Measurements from ENCODE around the gene ATP5MC2.

ATP5MC2 gene

GRCh38 chr12:53706080-53706479, 30.2 kb upstream of the ATP5MC2 start:
- Histone ChIP-seq H3K36me3 (ENCODE audit: insufficient read depth, low read length) (no peaks in the 10 kb centered on the region), H3K4me2 (ENCODE audit: low read length) (no peak overlapping the region), H3K9me3 (replicated peaks; ENCODE audit: low read length) (no peaks in the 10 kb centered on the region), H3K4me1 (ENCODE audit: control insufficient read depth, insufficient read depth, low read length) (no peaks in the 10 kb centered on the region), H3K4me3 (ENCODE audit: low read length) (no peak overlapping the region), H3K27me3 (ENCODE audit: control insufficient read depth, insufficient read depth, low read length) (peaks cover 70% of the 10 kb centered on the region), H3K9ac (ENCODE audit: low read depth, low read length) (no peak overlapping the region)

- Histone ChIP-seq H3K4me3 (ENCODE audit: low read length) (no peak overlapping the region), H3K9me3 (replicated peaks; ENCODE audit: low read length) (no peaks in the 10 kb centered on the region), H3K36me3 (ENCODE audit: insufficient read depth, low read length) (no peaks in the 10 kb centered on the region), H3K27me3 (ENCODE audit: control insufficient read depth, insufficient read depth, low read length) (peaks cover 74% of the 10 kb centered on the region), H3K9ac (ENCODE audit: low read depth, low read length) (no peak overlapping the region), H3K4me2 (ENCODE audit: low read length) (no peak overlapping the region), H3K4me1 (ENCODE audit: control insufficient read depth, insufficient read depth, low read length) (no peaks in the 10 kb centered on the region)
These were observed 27.9 kb upstream of the ATP5MC2 start for GRCh38 chr12:53703756-53704155.

GRCh38 chr12:53701518-53702264, 25.8 kb upstream of the ATP5MC2 start:
- Histone ChIP-seq H3K4me1 (ENCODE audit: control insufficient read depth, insufficient read depth, low read length) (no peaks in the 10 kb centered on the region), H3K4me3 (ENCODE audit: low read length) (no peak overlapping the region), H3K9me3 (replicated peaks; ENCODE audit: low read length) (no peaks in the 10 kb centered on the region), H3K9ac (ENCODE audit: low read depth, low read length) (no peak overlapping the region), H3K36me3 (ENCODE audit: insufficient read depth, low read length) (no peaks in the 10 kb centered on the region), H3K27me3 (ENCODE audit: control insufficient read depth, insufficient read depth, low read length) (peaks cover 70% of the 10 kb centered on the region), H3K4me2 (ENCODE audit: low read length) (no peak overlapping the region)

- no peaks in the 10 kb centered on the region for H3K36me3 ChIP-seq (ENCODE audit: insufficient read depth, low read length)
- no peak overlapping the region for H3K4me2 ChIP-seq (ENCODE audit: low read length)
- H3K9me3 ChIP-seq (replicated peaks; ENCODE audit: low read length): no peaks in the 10 kb centered on the region
- no peak overlapping the region for H3K9ac ChIP-seq (ENCODE audit: low read depth, low read length)
- H3K4me1 ChIP-seq (ENCODE audit: control insufficient read depth, insufficient read depth, low read length): peaks cover 7% of the 10 kb centered on the region
- H3K27me3 ChIP-seq (ENCODE audit: control insufficient read depth, insufficient read depth, low read length): peaks cover 62% of the 10 kb centered on the region
- H3K4me3 ChIP-seq (ENCODE audit: low read length): no peak overlapping the region
These were observed 24.7 kb upstream of the ATP5MC2 start for GRCh38 chr12:53700567-53700966.

GRCh38 chr12:53699678-53700025, 23.8 kb upstream of the ATP5MC2 start:
- no peaks in the 10 kb centered on the region for H3K9me3 ChIP-seq (replicated peaks; ENCODE audit: low read length)
- no peak overlapping the region for H3K4me2 ChIP-seq (ENCODE audit: low read length)
- peaks cover 69% of the 10 kb centered on the region for H3K27me3 ChIP-seq (ENCODE audit: control insufficient read depth, insufficient read depth, low read length)
- H3K4me1 ChIP-seq (ENCODE audit: control insufficient read depth, insufficient read depth, low read length): peaks cover 8% of the 10 kb centered on the region
- H3K36me3 ChIP-seq (ENCODE audit: insufficient read depth, low read length): no peaks in the 10 kb centered on the region
- no peak overlapping the region for H3K9ac ChIP-seq (ENCODE audit: low read depth, low read length)
- no peak overlapping the region for H3K4me3 ChIP-seq (ENCODE audit: low read length)

- H3K9ac ChIP-seq (ENCODE audit: low read depth, low read length): no peak overlapping the region
- no peaks in the 10 kb centered on the region for H3K9me3 ChIP-seq (replicated peaks; ENCODE audit: low read length)
- H3K36me3 ChIP-seq (ENCODE audit: insufficient read depth, low read length): no peaks in the 10 kb centered on the region
- H3K27me3 ChIP-seq (ENCODE audit: control insufficient read depth, insufficient read depth, low read length): peaks cover 69% of the 10 kb centered on the region
- no peak overlapping the region for H3K4me2 ChIP-seq (ENCODE audit: low read length)
- H3K4me3 ChIP-seq (ENCODE audit: low read length): no peak overlapping the region
- peaks cover 8% of the 10 kb centered on the region for H3K4me1 ChIP-seq (ENCODE audit: control insufficient read depth, insufficient read depth, low read length)
These were observed 23.2 kb upstream of the ATP5MC2 start for GRCh38 chr12:53698948-53699677.

- Histone ChIP-seq H3K4me1 (ENCODE audit: control insufficient read depth, insufficient read depth, low read length) (peaks cover 8% of the 10 kb centered on the region), H3K4me2 (ENCODE audit: low read length) (no peak overlapping the region), H3K4me3 (ENCODE audit: low read length) (no peak overlapping the region), H3K36me3 (ENCODE audit: insufficient read depth, low read length) (no peaks in the 10 kb centered on the region), H3K27me3 (ENCODE audit: control insufficient read depth, insufficient read depth, low read length) (peaks cover 57% of the 10 kb centered on the region), H3K9ac (ENCODE audit: low read depth, low read length) (no peak overlapping the region), H3K9me3 (replicated peaks; ENCODE audit: low read length) (no peaks in the 10 kb centered on the region)
These were observed 20.9 kb upstream of the ATP5MC2 start for GRCh38 chr12:53696655-53697331.

GRCh38 chr12:53696285-53696654, 20.4 kb upstream of the ATP5MC2 start:
- Histone ChIP-seq H3K4me2 (ENCODE audit: low read length) (peak overlapping the region; percentile 62), H3K4me3 (ENCODE audit: low read length) (peak overlapping the region; percentile 9), H3K36me3 (ENCODE audit: insufficient read depth, low read length) (no peaks in the 10 kb centered on the region), H3K9me3 (replicated peaks; ENCODE audit: low read length) (no peaks in the 10 kb centered on the region), H3K27me3 (ENCODE audit: control insufficient read depth, insufficient read depth, low read length) (peaks cover 52% of the 10 kb centered on the region), H3K9ac (ENCODE audit: low read depth, low read length) (no peak overlapping the region), H3K4me1 (ENCODE audit: control insufficient read depth, insufficient read depth, low read length) (peaks cover 8% of the 10 kb centered on the region)

- H3K4me3 ChIP-seq (ENCODE audit: low read length): peak overlapping the region; percentile 9
- peak overlapping the region; percentile 62 for H3K4me2 ChIP-seq (ENCODE audit: low read length)
- H3K27me3 ChIP-seq (ENCODE audit: control insufficient read depth, insufficient read depth, low read length): peaks cover 45% of the 10 kb centered on the region
- no peak overlapping the region for H3K9ac ChIP-seq (ENCODE audit: low read depth, low read length)
- peaks cover 8% of the 10 kb centered on the region for H3K4me1 ChIP-seq (ENCODE audit: control insufficient read depth, insufficient read depth, low read length)
- H3K9me3 ChIP-seq (replicated peaks; ENCODE audit: low read length): no peaks in the 10 kb centered on the region
- H3K36me3 ChIP-seq (ENCODE audit: insufficient read depth, low read length): no peaks in the 10 kb centered on the region
These were observed 19.6 kb upstream of the ATP5MC2 start for GRCh38 chr12:53695152-53696145.

- Histone ChIP-seq H3K4me1 (ENCODE audit: control insufficient read depth, insufficient read depth, low read length) (peaks cover 8% of the 10 kb centered on the region), H3K27me3 (ENCODE audit: control insufficient read depth, insufficient read depth, low read length) (peaks cover 42% of the 10 kb centered on the region), H3K9ac (ENCODE audit: low read depth, low read length) (no peak overlapping the region), H3K9me3 (replicated peaks; ENCODE audit: low read length) (no peaks in the 10 kb centered on the region), H3K4me2 (ENCODE audit: low read length) (no peak overlapping the region), H3K36me3 (ENCODE audit: insufficient read depth, low read length) (no peaks in the 10 kb centered on the region), H3K4me3 (ENCODE audit: low read length) (no peak overlapping the region)
These were observed 18.9 kb upstream of the ATP5MC2 start for GRCh38 chr12:53694756-53695151.

- Histone ChIP-seq H3K9ac (ENCODE audit: low read depth, low read length) (no peak overlapping the region), H3K36me3 (ENCODE audit: insufficient read depth, low read length) (no peaks in the 10 kb centered on the region), H3K4me3 (ENCODE audit: low read length) (no peak overlapping the region), H3K4me1 (ENCODE audit: control insufficient read depth, insufficient read depth, low read length) (no peaks in the 10 kb centered on the region), H3K4me2 (ENCODE audit: low read length) (no peak overlapping the region), H3K27me3 (ENCODE audit: control insufficient read depth, insufficient read depth, low read length) (peaks cover 21% of the 10 kb centered on the region), H3K9me3 (replicated peaks; ENCODE audit: low read length) (no peaks in the 10 kb centered on the region)
These were observed 12.3 kb upstream of the ATP5MC2 start for GRCh38 chr12:53688134-53688533.

Measured in skeletal muscle satellite cell (primary cell).